Neural progenitor cell (in vitro differentiated cells): Measurements from ENCODE around the gene RAB11FIP3.

Experiments used
- CTCF ChIP-seq: fragments of 200-600 bp; sonication (generic); IDR thresholded peaks from 2 replicates; pipeline ENCODE4 v1.5.1; 2017; ENCODE audit warnings: antibody characterized with exemption, mild to moderate bottlenecking
- EZH2 ChIP-seq: fragments of 200-600 bp; sonication (generic); IDR thresholded peaks from 2 replicates; pipeline ENCODE4 v1.6.1; 2017; ENCODE audit warnings: antibody characterized with exemption, mild to moderate bottlenecking, moderate library complexity
- EZH2phosphoT487 ChIP-seq: fragments of 200-600 bp; sonication (generic); IDR thresholded peaks from 2 replicates; pipeline ENCODE4 v1.6.1; 2017; ENCODE audit warnings: antibody characterized with exemption

GRCh38 chr16:510066-510825 lies 84.8 kb downstream of the RAB11FIP3 start:
- TF ChIP-seq CTCF (no peak), EZH2phosphoT487 (no peak), EZH2 (no peak)
